Endodermal cell (in vitro differentiated cells): ENCODE measurements around the gene CISH. TPM values are rescaled to one million over a fixed set of nuclear protein-coding genes. Genes with fewer than 3 reads are reported as not detected.
A peak's percentile ranks its signal among the peaks of the same experiment; 100 is the strongest.

Experiments
- DNase-seq: peaks from one replicate; pipeline ENCODE4 v3.0.0-alpha.2; 2017
- H3K27ac ChIP-seq: 2 replicates; pipeline ENCODE4 v1.5.1; 2013; ENCODE audit warnings: mild to moderate bottlenecking, low read depth, low read length, moderate library complexity
- H3K27me3 ChIP-seq: 2 replicates; pipeline ENCODE4 v1.6.1; 2013; ENCODE audit warnings: mild to moderate bottlenecking, low read length, moderate library complexity; ENCODE audit not compliant: insufficient read depth, control insufficient read depth, poor library complexity, severe bottlenecking
- H3K36me3 ChIP-seq: 2 replicates; pipeline ENCODE4 v1.7.0; 2013; ENCODE audit warnings: mild to moderate bottlenecking, low read length, moderate library complexity; ENCODE audit not compliant: control insufficient read depth, insufficient read depth
- H3K4me1 ChIP-seq: one replicate; pipeline ENCODE4 v1.7.0; 2013; ENCODE audit warnings: low read length; ENCODE audit not compliant: control insufficient read depth, insufficient read depth
- H3K4me3 ChIP-seq: 2 replicates; pipeline ENCODE4 v1.5.1; 2013; ENCODE audit warnings: mild to moderate bottlenecking, low read length, moderate library complexity
- H3K9ac ChIP-seq: 2 replicates; pipeline ENCODE4 v1.6.1; 2013; ENCODE audit warnings: mild to moderate bottlenecking, low read length, moderate library complexity; ENCODE audit not compliant: poor library complexity, severe bottlenecking; ENCODE audit errors: extremely low read depth
- H3K9me3 ChIP-seq: 2 replicates; pipeline ENCODE4 v1.6.1; 2013; ENCODE audit warnings: mild to moderate bottlenecking, low read length, moderate library complexity; ENCODE audit not compliant: control insufficient read depth
- H3K27ac Mint-ChIP-seq: 2 replicates; pipeline ENCODE4 v1.8.0; 2020; ENCODE audit warnings: mixed read lengths
- H3K27me3 Mint-ChIP-seq: 2 replicates; pipeline ENCODE4 v1.8.0; 2021; ENCODE audit warnings: mild to moderate bottlenecking, mixed read lengths; ENCODE audit not compliant: insufficient read depth
- H3K36me3 Mint-ChIP-seq: 2 replicates; pipeline ENCODE4 v1.8.0; 2020; ENCODE audit warnings: low read depth, mixed read lengths
- H3K4me1 Mint-ChIP-seq: 2 replicates; pipeline ENCODE4 v1.8.0; 2020; ENCODE audit warnings: mixed read lengths
- H3K4me3 Mint-ChIP-seq: 2 replicates; pipeline ENCODE4 v1.8.0; 2020; ENCODE audit warnings: mild to moderate bottlenecking, moderate library complexity, mixed read lengths
- H3K9me3 Mint-ChIP-seq: 2 replicates; pipeline ENCODE4 v1.8.0; 2020; ENCODE audit warnings: mild to moderate bottlenecking, mixed read lengths
- CTCF ChIP-seq: fragments of 200-600 bp; sonication (generic); conservative IDR thresholded peaks from 2 replicates; pipeline ENCODE4 v1.5.0; 2021; ENCODE audit warnings: antibody characterized with exemption, mild to moderate bottlenecking
- WGBS, 2 experiments: methylation state at CpG; one replicate each; pipeline versions ENCODE4 v1.1.5 to v1.1.7; 2013; ENCODE audit warnings: missing lambda C conversion rate in 2 of 2, mixed read lengths in 1 of 2; ENCODE audit not compliant: insufficient coverage in 1 of 2, insufficient read length in 1 of 2; 5-methylcytosine and 5-hydroxymethylcytosine counted together
- total RNA-seq, 2 donors: library from RNA; stranded (reverse); fragmentation: NEBNext Ultra II Directional in 1 of 2; extraction: Animal tissue kit (Norgen Biotek cat#: 25700) in 1 of 2; gene quantifications; 2 replicates in 1 of 2; 3 replicates in 1 of 2; pipeline ENCODE4 v1.2.1, GENCODE V29; 2021

Gene CISH
- total RNA-seq, 2 donors from 2014 or later = 1.2 to 2.0 TPM

GRCh38 chr3:50632450-50632849, 20.9 kb upstream of the CISH start:
- H3K9me3 ChIP-seq = no peaks in the 10 kb centered on the region
- no peaks in the 10 kb centered on the region for H3K4me1 ChIP-seq
- H3K4me3 Mint-ChIP-seq = no peak overlapping the region
- 80 to 91% methylated on average over 1 to 5 of the region's 5 CpGs for WGBS, 2 experiments
- H3K9ac ChIP-seq = no peak overlapping the region
- H3K36me3 Mint-ChIP-seq = peaks cover 2% of the 10 kb centered on the region
- no peak for TF ChIP-seq CTCF
- H3K27ac ChIP-seq = no peak overlapping the region
- H3K9me3 Mint-ChIP-seq = no peaks in the 10 kb centered on the region
- DNase-seq = no peak
- no peak overlapping the region for H3K27ac Mint-ChIP-seq
- no peaks in the 10 kb centered on the region for H3K36me3 ChIP-seq
- no peaks in the 10 kb centered on the region for H3K27me3 Mint-ChIP-seq
- H3K4me3 ChIP-seq = no peak overlapping the region
- H3K27me3 ChIP-seq = no peaks in the 10 kb centered on the region
- peaks cover 25% of the 10 kb centered on the region for H3K4me1 Mint-ChIP-seq

GRCh38 chr3:50630877-50631276, 19.3 kb upstream of the CISH start:
- no peak overlapping the region for H3K9ac ChIP-seq
- H3K4me1 ChIP-seq = peaks cover under 1% of the 10 kb centered on the region
- no peaks in the 10 kb centered on the region for H3K27me3 ChIP-seq
- H3K9me3 Mint-ChIP-seq = no peaks in the 10 kb centered on the region
- H3K36me3 Mint-ChIP-seq = peaks cover 2% of the 10 kb centered on the region
- peaks cover 20% of the 10 kb centered on the region for H3K4me1 Mint-ChIP-seq
- no peak overlapping the region for H3K27ac ChIP-seq
- H3K36me3 ChIP-seq = no peaks in the 10 kb centered on the region
- WGBS, 2 experiments = 93 to 95% methylated on average over 5 to 7 of the region's 7 CpGs
- H3K4me3 Mint-ChIP-seq = no peak overlapping the region
- no peak overlapping the region for H3K4me3 ChIP-seq
- peak; percentile 23 for TF ChIP-seq CTCF
- no peak for DNase-seq
- H3K27ac Mint-ChIP-seq = no peak overlapping the region
- no peaks in the 10 kb centered on the region for H3K27me3 Mint-ChIP-seq
- no peaks in the 10 kb centered on the region for H3K9me3 ChIP-seq

GRCh38 chr3:50630394-50630793, 18.8 kb upstream of the CISH start:
- no peaks in the 10 kb centered on the region for H3K9me3 ChIP-seq
- H3K27me3 ChIP-seq = no peaks in the 10 kb centered on the region
- Mint-ChIP-seq H3K9me3 (no peaks in the 10 kb centered on the region), H3K4me3 (no peak overlapping the region), H3K27ac (no peak overlapping the region), H3K27me3 (no peaks in the 10 kb centered on the region), H3K4me1 (peaks cover 23% of the 10 kb centered on the region), H3K36me3 (peaks cover 2% of the 10 kb centered on the region)
- H3K36me3 ChIP-seq = no peaks in the 10 kb centered on the region
- WGBS, 2 experiments = 86 to 97% methylated on average over 3 to 6 of the region's 6 CpGs
- no peak overlapping the region for H3K4me3 ChIP-seq
- H3K9ac ChIP-seq = no peak overlapping the region
- H3K27ac ChIP-seq = no peak overlapping the region
- no peak for TF ChIP-seq CTCF
- H3K4me1 ChIP-seq = peaks cover 5% of the 10 kb centered on the region
- DNase-seq = no peak
